CD4-positive, alpha-beta T cell treated with Interleukin-15 for 4 hours (primary cell): ENCODE measurements around the gene FAM181B.
A peak's percentile ranks its signal among the peaks of the same experiment; 100 is the strongest.

Experiments used
- DNase-seq: peaks from one replicate; pipeline ENCODE4 v3.0.0-alpha.2; 2020; ENCODE audit warnings: low spot score

Gene FAM181B

GRCh38 chr11:82683029-82683428 is 50.6 kb downstream of the FAM181B start:
- no peak for DNase-seq

GRCh38 chr11:82682003-82682751 is 51.5 kb downstream of the FAM181B start:
- DNase-seq, result peak; percentile 48

- no peak for DNase-seq
Measured at GRCh38 chr11:82680252-82680651, 53.4 kb downstream of the FAM181B start.
